ENCODE measurements around the gene TRPM2.

TRPM2 gene

DNA sequence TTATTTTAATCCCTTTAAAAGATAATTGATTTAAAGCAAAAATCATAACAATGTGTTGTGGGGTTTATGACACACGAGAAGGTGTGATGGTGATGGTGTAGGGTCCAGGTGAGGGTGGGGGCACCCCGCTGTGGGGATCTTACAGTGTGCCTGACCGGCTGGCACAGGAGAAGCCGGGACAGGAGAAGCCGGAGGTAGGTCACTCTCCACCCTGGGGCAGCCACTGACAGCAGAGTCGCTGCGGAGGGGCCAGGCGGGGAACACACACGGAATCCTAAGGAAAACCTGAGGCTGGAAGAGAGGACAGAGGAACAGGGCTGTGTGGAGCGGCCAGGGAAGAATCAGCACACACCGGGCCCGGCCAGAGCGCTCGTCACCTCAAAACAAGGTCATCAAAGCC lies 97.6 kb downstream of the TRPM2 start:
- DNase-seq = no peak

DNA sequence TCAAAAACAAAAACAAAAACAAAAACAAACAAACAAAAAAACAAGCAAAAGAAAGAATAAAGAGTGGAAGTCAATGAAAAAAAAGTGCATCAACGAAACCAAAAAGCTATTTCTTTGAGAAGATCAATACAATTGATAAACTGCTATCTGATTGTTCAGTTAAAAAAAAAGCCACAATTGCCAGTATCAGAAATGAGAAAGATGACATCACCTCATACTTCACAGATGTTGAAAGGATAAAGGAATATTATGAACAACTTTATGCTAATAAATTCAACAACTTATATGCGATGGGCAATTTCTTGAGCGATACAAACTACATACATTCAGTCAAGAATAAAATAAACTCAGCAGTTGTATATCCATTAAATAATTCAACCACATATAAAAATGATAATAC lies 99.7 kb downstream of the TRPM2 start:
- no peak for DNase-seq

DNA sequence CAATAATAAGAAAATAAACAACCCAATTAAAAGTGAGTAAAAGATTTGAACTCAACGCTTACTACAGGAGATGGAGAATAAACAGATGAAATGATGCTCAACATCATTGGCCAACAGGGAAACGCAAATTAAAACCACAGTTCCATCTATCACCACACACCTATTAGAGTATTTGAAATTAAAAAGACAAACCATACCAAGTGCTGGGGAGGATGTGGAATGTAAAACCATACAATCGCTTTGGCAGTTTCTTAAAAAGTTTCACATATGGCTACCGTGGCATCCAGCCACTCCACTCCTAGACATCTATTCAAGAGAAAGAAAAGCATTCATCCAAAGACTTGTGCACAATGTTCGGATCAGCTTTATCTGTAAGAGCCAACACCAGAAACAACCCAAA lies 100.6 kb downstream of the TRPM2 start:
- DNase-seq = no peak

DNA sequence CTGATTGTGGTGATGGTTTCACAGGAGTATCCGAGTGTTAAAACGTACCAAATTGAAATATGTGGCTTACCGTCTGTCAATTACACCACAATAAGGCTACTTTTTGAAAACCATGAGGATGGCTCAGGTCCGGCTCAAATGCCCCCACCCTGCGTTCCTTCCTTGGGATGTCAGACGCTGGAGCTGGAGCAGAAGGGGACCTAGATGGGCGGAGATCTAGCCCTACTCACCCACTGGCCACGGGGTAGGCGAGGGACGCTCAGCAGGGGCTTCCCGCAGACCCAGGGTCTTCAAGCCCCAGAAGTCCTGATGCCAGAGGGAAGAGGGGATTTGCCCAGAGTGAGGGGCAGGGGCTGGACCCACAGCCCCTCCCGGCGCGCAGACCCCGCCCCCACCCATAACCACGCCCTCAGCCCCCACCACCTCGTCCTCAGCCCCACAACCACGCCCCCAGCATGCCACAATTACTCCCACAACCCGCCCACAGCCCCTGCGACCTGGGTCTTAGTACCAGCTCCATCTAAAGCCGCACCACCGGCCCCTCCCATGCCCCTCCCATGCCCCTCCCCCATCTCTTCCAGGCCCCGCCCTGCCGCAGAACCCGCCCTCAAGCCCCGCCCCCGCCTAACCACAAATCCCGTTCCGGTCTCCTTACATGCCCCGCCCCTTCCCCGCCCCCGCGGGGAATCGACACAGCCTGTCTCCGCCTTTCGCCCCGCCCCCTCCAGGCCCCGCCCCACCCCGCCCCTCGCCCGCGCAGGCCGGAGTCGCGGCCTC lies 101.5 kb downstream of the TRPM2 start, which contains the start of gene LRRC3:
LRRC3 (plus strand) TSS at position 764 of the 777 bp plus-strand sequence. CDS start 1,135 bp downstream, outside the sequence.
- DNase-seq = peak; percentile 76

DNA sequence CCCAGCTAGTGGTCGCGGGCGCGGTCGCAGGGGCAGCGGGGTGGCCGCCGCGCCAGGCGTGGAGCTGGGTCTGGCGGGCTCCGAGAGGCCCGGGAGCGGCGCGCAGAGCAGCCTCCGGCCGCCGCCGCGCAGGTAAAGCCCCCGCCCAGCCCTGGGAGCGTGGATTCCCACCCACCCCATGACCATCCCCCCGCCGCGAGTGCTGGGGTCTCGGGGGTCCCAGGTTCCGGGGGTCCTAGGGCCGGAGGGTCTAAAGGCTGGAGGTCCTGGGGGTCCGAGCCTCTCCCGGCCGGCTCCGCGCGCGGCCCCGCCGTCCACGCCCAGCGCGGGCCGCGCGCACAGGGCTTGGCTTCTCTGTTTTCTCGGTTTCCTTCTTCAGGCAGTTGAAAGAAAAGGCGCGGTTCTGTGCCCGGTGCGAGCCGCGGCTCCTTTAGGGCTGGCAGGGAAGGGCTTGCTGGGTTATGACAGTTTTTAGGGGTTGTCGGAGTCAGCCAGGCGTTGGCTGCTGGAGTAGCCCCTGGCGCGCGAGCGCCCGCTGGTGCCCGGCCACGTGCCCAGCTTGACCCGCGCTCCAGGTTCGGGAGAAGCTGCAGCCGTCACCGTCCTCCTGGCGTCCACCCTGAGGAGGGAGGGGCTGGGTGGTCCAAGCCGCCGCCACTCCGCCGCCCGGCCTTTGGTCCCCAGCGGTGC lies 102.2 kb downstream of the TRPM2 start:
- no peak for DNase-seq

DNA sequence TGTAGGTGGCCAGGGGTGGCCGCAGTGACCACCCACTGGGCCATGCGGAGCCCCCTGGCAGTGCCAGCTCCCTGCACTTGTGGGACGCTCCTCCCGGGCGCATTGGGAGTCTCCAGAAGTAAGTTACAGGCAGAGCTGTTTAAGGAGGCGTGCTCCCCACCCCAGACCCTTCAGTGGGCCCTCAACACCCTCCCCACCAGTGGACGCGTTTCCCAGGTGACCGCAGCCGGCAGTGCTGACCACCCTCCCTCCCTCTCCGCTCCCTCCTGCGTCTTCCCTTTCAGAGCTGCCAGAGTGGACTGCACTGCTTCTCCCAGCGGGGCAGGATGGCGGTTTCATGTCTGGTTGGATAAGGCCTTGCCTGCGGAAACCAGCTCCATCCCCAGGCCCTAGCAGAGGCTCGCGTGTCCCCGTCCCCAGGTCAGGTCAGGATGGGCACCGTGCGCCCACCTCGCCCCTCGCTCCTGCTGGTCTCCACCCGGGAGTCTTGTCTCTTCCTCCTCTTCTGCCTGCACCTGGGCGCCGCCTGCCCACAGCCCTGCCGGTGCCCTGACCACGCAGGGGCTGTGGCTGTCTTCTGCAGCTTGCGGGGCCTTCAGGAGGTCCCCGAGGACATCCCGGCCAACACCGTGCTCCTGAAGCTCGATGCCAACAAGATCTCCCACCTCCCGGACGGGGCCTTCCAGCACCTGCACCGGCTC lies 102.9 kb downstream of the TRPM2 start:
- peak; percentile 16 for DNase-seq

DNA sequence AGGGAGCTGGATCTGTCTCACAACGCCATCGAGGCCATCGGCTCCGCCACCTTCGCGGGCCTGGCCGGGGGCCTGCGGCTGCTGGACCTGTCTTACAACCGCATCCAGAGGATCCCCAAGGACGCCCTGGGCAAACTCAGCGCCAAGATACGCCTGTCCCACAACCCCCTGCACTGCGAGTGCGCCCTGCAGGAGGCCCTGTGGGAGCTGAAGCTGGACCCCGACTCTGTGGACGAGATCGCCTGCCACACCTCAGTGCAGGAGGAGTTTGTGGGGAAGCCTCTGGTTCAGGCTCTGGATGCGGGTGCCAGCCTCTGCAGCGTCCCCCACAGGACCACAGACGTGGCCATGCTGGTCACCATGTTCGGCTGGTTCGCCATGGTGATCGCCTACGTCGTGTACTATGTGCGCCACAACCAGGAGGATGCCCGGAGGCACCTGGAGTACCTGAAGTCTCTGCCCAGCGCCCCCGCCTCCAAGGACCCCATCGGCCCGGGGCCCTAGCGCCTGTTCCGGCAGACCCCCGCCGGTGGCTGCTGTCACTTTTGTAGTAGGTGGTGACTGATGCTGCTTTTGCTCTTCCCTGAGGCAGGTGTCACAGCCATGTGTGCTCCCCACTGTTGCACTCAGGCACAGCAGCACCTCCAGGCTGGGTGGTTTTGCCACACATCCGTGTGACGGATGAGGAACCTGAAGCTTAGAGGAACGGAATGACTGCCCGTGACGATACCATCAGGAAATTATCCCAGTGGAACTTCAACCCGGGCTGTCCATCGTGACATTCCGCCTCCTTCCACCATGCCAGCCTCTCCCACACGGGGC lies 103.7 kb downstream of the TRPM2 start:
- DNase-seq = peak; percentile 7

DNA sequence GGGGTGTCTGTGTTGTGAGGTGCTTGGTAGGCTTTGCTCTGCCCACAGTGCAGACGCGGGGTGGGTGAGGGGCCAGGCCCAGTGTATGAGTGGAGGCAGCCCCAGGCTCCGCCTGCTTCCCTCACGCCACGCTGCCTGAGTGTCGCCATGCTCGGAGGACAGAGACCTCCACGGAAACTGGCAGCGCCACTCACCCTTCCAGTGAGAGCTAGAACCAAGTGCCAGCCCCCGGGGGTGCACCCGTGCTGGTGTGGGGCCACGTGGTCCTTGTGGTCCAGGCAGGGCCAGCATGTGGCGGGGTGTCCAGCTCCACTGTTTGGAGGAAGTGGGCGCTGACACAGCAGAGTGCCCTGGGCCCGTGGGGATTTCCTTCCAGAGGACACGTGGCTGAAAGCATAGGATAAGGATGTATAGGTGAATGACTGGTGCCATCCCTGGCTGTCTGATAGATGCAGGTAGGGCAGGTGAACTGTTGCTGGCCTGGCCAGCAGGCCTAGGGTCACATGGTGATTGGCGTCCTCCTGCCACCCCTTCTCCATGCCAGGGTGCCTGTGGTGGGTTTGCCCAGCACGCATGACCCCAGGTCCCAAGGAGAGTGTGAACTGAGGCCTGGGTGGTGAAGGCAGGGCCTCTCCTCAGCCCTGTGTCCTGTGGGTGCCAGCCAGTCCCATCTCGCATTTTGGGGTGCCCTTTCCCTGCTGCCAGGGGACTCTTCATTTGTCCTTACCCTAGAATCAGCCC lies 105.7 kb downstream of the TRPM2 start:
- peak; percentile 8 for DNase-seq

DNA sequence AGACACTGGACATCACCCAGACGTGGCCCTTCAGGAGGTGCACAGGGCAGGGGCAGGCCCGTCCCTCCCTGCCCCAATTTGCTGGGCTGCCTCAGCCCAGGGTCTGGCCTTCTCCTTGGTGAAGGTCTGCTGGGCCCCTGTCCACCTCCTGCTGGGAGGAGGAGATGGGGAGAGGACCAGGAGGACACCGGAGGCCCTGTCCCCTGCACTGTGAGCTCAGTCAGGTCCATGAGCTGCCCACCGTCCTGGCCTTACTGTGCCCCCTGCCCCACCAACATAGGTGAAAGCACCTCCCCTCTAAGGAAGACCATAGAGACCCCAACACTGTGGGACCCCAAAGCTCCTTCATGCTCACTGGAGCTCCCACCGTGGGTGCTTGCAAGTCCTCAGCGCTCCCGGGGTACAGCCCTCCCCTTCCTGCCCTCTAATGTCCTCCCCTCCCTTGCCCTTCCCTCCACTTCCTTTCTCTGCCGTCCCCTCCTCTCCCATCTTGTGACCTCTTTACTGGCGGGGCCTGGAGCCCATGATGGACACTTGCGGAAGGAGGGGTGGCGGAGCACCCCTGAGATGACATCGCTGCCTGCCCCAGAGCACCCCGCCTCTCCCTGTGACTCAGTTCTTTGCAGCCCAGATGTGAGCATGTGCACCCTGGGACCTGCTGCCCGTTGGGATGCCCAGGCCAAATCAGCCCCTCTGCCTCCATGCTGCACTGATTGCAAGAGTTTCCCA lies 106.5 kb downstream of the TRPM2 start:
- DNase-seq = no peak

DNA sequence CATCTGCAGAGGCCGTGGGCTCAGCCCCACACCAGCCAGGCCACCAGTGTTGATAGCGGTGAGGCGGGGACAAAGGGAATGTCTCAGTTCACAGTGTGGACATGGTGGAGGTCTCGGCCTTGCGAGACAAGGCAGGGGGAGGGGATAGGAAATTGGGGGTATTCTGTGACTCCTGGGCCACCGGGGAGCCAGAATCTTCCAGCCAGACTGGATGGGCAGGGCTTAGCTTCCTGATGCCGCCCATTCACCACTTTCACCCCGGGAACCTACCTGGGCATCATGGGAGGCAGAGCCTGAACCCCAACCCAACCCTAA lies 107.0 kb downstream of the TRPM2 start:
- no peak for DNase-seq

DNA sequence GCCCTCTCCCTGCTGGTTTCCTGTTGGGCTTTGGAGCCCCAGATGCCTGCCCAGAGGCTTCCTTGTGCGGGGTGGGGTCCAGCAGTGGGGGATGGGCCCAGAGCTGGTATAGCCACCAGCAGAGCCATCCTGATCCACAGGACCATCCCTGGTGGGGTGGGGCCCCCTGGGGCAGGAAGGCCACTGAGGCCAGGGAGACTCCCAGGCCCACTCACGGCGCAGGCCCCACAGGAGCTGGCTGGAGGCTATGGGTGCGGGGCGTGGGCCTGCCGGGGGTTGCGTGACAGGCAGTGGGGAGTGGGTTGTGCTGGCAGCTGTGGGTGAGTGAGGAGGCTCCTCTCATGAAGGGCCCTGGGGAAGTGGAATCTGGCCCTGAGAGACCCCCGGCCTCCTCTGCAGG lies 107.6 kb downstream of the TRPM2 start:
- no peak for DNase-seq

DNA sequence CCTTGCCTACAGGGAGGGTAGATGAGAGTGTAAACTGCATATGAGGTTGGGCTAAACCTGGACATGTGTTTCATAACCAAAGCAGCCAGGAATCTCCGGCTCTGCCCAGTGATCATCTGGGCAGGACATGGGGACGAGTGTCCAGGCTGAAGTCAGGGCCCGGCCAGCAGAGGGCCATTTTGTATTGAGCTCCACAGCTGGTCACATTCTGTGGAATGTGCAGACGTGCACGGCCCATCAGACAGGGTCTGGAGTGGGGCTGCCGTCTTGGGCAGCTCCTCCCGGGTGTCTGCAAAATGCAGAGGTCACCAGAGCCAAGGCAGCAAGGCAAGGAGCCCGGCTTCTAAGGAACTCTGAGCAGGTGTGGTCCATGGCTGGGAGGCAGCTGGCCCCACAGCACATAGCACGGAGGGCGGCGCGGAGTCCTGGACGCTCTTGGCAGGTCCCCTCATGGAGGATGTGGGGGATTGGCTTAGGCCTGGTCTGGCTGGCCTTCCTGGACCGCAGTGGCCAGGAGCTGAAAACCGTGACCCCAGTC lies 108.1 kb downstream of the TRPM2 start:
- no peak for DNase-seq

DNA sequence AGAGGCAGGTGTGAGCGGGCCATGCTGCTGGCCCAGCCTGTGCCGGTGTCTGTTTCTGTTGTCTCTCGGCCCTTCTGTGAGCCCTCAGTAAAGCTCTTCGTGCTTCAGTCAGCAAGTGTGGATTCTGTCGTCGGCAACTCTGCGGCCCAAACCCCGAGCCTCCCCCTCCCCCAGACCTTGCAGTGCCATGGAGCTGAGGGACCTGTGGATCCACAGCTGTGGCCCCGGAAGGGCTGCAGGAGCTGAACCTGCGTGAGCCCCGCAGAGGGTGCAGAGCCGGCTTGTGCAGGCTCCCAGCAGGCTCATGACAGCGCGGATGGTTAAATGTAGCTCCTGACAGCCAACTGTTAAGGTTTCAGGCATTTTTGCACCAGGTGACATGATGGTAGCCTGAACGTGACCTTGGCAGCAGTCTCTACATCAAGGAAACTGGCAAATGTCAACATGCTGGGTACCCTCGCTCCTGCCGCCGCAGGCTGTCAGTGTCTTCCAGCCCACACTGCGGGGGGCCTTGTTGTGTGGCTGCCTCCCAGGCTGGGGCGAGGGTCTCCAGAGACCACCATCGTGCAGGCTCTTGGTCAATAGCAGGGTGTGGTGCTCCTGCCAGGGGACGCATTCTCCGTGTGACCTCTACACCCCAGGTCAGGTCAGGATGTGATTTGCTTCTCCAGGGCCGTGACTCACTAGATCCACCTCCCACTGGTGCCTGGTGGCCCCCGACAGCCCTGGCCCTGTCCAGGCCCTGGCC lies 108.8 kb downstream of the TRPM2 start:
- DNase-seq = no peak

DNA sequence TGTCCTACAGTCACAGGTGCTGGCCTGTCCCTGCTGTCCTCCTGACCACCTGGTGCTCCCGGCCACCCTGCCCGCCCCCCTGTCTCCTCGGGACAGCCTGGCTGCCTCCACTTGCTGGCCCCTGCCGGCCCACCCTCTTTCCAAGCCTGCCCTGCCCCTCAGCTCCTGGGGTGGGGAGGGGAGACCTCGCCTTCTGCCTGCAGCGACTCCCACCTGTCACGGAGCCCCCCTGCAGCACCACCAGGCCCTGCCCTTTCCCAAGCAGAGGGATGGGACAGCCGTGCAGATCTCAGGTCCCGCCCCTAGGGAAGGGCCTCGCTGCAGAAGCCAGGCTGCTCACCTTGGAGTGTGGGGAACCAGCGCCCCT lies 109.4 kb downstream of the TRPM2 start:
- no peak for DNase-seq

DNA sequence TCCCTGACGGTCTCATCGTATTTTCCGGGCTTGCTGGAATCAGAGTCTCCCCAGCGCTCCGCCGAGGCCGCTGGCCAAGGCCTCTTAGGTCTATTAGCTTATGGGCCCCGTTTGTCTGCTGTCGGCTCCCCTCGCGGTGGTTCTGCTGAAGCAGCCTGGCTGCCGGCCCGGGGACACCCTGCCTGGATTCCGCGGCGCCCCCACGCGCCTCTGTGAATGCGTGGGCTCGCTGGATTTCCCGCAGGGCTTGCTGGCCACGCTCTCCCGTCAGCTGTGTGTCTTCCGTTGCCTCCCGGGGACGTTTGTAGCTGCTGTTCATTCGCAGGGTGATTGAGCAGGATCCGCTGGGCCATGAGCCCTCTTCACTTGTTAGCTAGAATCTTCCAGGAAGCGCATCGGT lies 110.3 kb downstream of the TRPM2 start:
- DNase-seq = no peak

DNA sequence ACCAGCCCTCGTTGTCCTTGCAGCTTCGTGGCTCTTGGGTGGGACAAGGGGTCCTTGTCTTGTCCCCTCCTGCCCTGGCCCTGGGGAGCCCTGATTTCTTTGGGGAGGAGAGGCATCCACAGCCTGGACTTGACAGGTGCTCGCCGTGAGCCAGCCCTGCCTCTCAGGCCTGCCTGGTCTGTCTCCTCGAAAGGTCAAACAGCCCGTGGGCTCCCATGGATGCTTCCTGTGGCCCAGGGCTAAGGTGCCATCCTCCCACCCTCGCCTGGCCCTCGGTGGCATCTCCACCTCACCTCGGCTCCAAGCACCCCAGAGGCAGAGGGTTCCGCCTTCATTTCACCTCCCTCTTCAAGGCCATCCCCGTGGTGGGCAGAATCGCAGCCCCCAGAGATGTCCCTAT lies 110.9 kb downstream of the TRPM2 start:
- DNase-seq = no peak

DNA sequence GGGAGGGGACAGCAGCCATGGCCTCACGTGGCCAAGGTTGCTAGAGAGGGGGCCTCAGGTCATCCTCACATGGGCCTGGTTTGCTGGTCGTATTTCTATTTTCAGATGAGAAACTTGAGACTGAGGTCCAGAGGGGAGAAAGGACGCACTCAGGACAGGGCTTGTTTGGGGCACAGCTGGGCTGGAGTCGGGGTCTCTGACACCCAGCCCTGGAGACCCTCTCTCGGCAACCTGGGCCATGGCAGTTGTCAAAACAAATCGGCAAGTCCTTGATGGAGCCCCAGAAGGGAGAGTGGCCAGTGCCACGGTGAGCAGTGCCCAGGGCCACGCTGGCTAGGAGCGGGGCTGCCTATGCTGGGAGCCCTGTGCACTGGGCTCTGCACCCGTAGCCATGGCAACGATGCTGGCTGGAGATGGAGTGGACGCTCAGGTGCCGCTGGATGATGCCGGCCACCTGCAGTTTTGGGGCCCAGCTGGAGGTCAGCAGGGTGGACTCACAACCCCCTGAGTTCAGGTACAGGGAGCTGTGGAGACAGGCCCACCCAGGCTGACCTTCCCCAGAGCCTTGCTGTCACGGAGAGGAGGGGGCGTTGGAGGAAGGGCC lies 113.0 kb downstream of the TRPM2 start:
- no peak for DNase-seq

DNA sequence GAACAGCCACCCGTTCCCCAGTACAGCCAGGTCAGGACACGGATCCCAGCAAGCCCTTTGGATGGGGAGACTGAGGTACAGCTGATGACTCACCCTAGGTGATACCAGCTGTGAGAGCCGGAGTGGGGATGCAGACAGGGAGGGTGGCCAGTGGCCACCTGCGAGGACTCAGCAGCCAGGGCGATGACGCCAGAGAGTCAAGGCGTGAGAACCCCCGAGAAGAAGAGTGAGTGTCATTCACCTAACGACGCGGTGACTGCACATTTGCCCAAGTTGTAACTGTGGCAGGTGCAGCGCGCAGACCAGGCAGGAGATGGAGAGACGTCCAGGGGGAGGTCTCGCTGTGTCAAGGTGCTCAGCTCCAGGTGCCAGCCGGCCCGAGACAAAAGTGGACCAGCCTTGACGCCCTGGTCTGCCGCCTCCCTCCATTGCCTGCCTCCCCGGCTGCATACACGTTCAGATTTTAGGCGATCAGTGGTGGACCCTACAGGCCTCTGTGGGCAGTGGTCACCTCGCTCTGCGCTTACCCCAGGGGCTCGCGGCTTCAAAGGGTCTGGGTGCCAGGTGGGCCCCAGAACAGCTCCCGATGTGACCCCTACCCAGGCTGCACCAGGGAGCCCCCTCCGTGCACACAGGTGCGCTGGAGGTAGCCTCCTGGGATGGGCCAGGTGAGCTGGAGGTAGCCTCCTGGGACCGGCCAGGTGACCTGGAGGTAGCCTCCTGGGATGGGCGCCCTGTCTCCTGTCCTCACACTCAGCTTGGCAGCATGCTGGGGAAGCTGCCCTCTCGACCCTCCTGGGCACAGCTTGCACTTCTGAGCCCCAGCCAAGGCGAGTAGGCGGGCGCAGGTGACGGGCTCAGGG lies 113.8 kb downstream of the TRPM2 start:
- DNase-seq = no peak

DNA sequence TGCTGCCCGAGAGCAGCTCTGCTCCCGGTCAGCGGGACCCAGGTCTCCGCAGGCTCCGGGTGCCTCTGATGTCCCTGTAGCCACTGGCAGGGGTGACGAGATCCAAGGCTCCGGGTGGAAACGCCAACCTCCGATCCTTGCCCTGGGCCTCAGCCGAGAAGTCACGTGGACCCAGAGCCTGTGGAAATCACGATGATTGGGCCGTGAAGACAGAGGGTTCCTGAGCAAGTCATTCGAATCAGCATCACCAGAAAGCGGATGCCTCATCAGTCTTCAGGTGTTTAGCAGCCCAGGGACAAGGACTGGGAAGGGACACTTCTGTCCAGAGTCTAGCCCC lies 114.4 kb downstream of the TRPM2 start:
- DNase-seq = no peak
